K562 (cell line): ENCODE results near the gene EXOSC2. TPM values are rescaled to one million over a fixed set of nuclear protein-coding genes. Genes with fewer than 3 reads are reported as not detected.

Experiments
- ATF7 ChIP-seq: fragments of 450-650 bp; IDR thresholded peaks from 2 replicates; pipeline ENCODE4 v1.7.1; 2014; ENCODE audit warnings: mild to moderate bottlenecking, moderate library complexity
- BRCA1 ChIP-seq, 2 experiments: fragments of 450-650 bp in 1 of 2; sonication (generic) in 1 of 2; formaldehyde crosslinking in 1 of 2; IDR thresholded peaks; 2 replicates each; pipeline versions ENCODE4 v1.5.0 to v1.6.1; 2017 to 2020; ENCODE audit warnings: mild to moderate bottlenecking in 1 of 2, missing genetic modification reagents in 1 of 2
- E2F4 ChIP-seq: sonication (generic); formaldehyde crosslinking; IDR thresholded peaks from 2 replicates; pipeline ENCODE4 v1.8.0; 2022; ENCODE audit warnings: mild to moderate bottlenecking, low read depth, missing genetic modification reagents
- ELF2 ChIP-seq: fragments of 250-450 bp; sonication (Bioruptor Pico); IDR thresholded peaks from 2 replicates; pipeline ENCODE4 v1.5.0; 2021; ENCODE audit warnings: mild to moderate bottlenecking
- GABPB1 ChIP-seq: sonication (generic); formaldehyde crosslinking; IDR thresholded peaks from 2 replicates; pipeline ENCODE4 v1.8.0; 2022; ENCODE audit warnings: mild to moderate bottlenecking, missing genetic modification reagents
- LARP7 ChIP-seq: fragments of 450-650 bp; IDR thresholded peaks from 2 replicates; pipeline ENCODE4 v1.6.1; 2016
- PHB2 ChIP-seq: fragments of 450-650 bp; IDR thresholded peaks from 2 replicates; pipeline ENCODE4 v1.6.1; 2017; ENCODE audit warnings: low read depth
- POLR3G ChIP-seq: IDR thresholded peaks from 2 replicates; pipeline ENCODE4 v1.6.1; 2011; ENCODE audit not compliant: insufficient read length, insufficient replicate concordance; ENCODE audit errors: extremely low read depth
- RB1 ChIP-seq: fragments of 450-650 bp; IDR thresholded peaks from 2 replicates; pipeline ENCODE4 v1.6.1; 2017; ENCODE audit warnings: low read depth, mild to moderate bottlenecking
- SMAD1 ChIP-seq: fragments of 150-350 bp; IDR thresholded peaks from 2 replicates; pipeline ENCODE4 v1.6.1; 2014; ENCODE audit warnings: low read length, low read depth; ENCODE audit not compliant: partially characterized antibody
- SP1 ChIP-seq: sonication (generic); formaldehyde crosslinking; IDR thresholded peaks from 2 replicates; pipeline ENCODE4 v1.8.1; 2022; ENCODE audit warnings: mild to moderate bottlenecking, missing genetic modification reagents
- SRF ChIP-seq, 2 experiments: fragments of 250-450, 450-650 bp in 1 of 2; sonication (Bioruptor Pico) in 1 of 2; sonication (generic) in 1 of 2; formaldehyde crosslinking; IDR thresholded peaks; 2 replicates each; pipeline versions ENCODE4 v1.5.0 to v1.5.1; 2020 to 2022; ENCODE audit warnings: mild to moderate bottlenecking in 1 of 2, missing genetic modification reagents in 1 of 2
- SRSF3 ChIP-seq: fragments of 200-400 bp; formaldehyde crosslinking; IDR thresholded peaks from 2 replicates; pipeline ENCODE4 v1.6.1; 2016; ENCODE audit warnings: mild to moderate bottlenecking, low read length, moderate library complexity; ENCODE audit not compliant: insufficient read depth
- TBL1XR1 ChIP-seq, 2 experiments: IDR thresholded peaks; 2 replicates each; pipeline ENCODE4 v1.6.1; 2012; ENCODE audit warnings: improper control_type of control experiment in 2 of 2, low read length in 2 of 2, mild to moderate bottlenecking in 1 of 2
- TFAP4 ChIP-seq: sonication (generic); formaldehyde crosslinking; IDR thresholded peaks from 2 replicates; pipeline ENCODE4 v1.8.0; 2022; ENCODE audit warnings: missing genetic modification reagents, mild to moderate bottlenecking, moderate library complexity, borderline replicate concordance
- TOE1 ChIP-seq, 2 experiments: fragments of 450-650 bp in 1 of 2; sonication (generic) in 1 of 2; formaldehyde crosslinking in 1 of 2; IDR thresholded peaks; 2 replicates each; pipeline versions ENCODE4 v1.7.1 to v1.8.0; 2016 to 2022; ENCODE audit warnings: borderline replicate concordance in 2 of 2, mild to moderate bottlenecking in 2 of 2, antibody characterized with exemption in 1 of 2, inconsistent platforms in 1 of 2, low read depth in 1 of 2, missing genetic modification reagents in 1 of 2, moderate library complexity in 1 of 2
- ZBTB1 ChIP-seq: sonication (generic); formaldehyde crosslinking; IDR thresholded peaks from 2 replicates; pipeline ENCODE4 v1.8.1; 2023; ENCODE audit warnings: missing genetic modification reagents, low read depth, mild to moderate bottlenecking, borderline replicate concordance
- ZBTB17 ChIP-seq: fragments of 450-650 bp; formaldehyde crosslinking; IDR thresholded peaks from 2 replicates; pipeline ENCODE4 v1.4.0; 2020; ENCODE audit warnings: mild to moderate bottlenecking
- ZBTB8A ChIP-seq: fragments of 450-650 bp; IDR thresholded peaks from 2 replicates; pipeline ENCODE4 v1.6.1; 2018; ENCODE audit warnings: mild to moderate bottlenecking, moderate library complexity; ENCODE audit not compliant: partially characterized antibody
- ZFX ChIP-seq: sonication (generic); formaldehyde crosslinking; IDR thresholded peaks from 2 replicates; pipeline ENCODE4 v1.8.0; 2022; ENCODE audit warnings: mild to moderate bottlenecking, missing genetic modification reagents, moderate library complexity
- ZNF436 ChIP-seq: fragments of 250-450, 450-650 bp; sonication (Bioruptor Pico); formaldehyde crosslinking; IDR thresholded peaks from 2 replicates; pipeline ENCODE4 v1.7.0; 2020; ENCODE audit warnings: mild to moderate bottlenecking
- polyA plus RNA-seq, 8 experiments: library from polyadenylated mRNA; depleted of rRNA in 4 of 8; stranded (reverse) in 5 of 8; unstranded in 3 of 8; fragments of >200 nt; fragmentation: Nextera tagmentation in 2 of 8; fragmentation: Illumina TruSeq in 1 of 8; extraction: Ambion mirVana in 2 of 8; extraction: Trizol in 1 of 8; gene quantifications; 2 replicates each; pipeline versions ENCODE4 v1.2.1 to v1.2.3, GENCODE V29; 2011 to 2014; ENCODE audit warnings: inconsistent platforms in 1 of 8, missing spikeins in 1 of 8
- total RNA-seq, 7 experiments: library from RNA; depleted of rRNA in 6 of 7; stranded (reverse); fragments of >200 nt in 6 of 7; fragmentation: Illumina TruSeq in 2 of 7; extraction: Trizol in 2 of 7; gene quantifications; 2 replicates each; pipeline versions ENCODE4 v1.2.1 to v1.2.3, GENCODE V29; 2011 to 2021; ENCODE audit warnings: low replicate concordance in 1 of 7

Gene EXOSC2
- total and polyA plus RNA-seq, 9 of the 15 experiments (the other 6 are each of a cell fraction or from before 2014, with no cell fraction given): 46.0 to 101 (median 77.6) TPM

- TF ChIP-seq TFAP4: peak; percentile 68; the same call in 1 of the 2 replicates
- TF ChIP-seq SRSF3: no peak
- TF ChIP-seq BRCA1 (IDR thresholded peaks at IDR 0.05): no peak
- TF ChIP-seq BRCA1 (CRISPR knock-in tag; IDR thresholded peaks at IDR 0.05): no peak
- TF ChIP-seq RB1: peak; percentile 94
- TF ChIP-seq PHB2: no peak
- peak; percentile 78 for TF ChIP-seq SMAD1
- TF ChIP-seq ZBTB8A: no peak
- TF ChIP-seq LARP7: peak; percentile 64; the same call in 1 of the 2 replicates
- TF ChIP-seq ZBTB1 (CRISPR knock-in tag): peak; percentile 55; the same call in 1 of the 2 replicates
- TF ChIP-seq POLR3G: no peak
- TF ChIP-seq ZFX (CRISPR knock-in tag): peak; percentile 88
- TF ChIP-seq ZNF436: no peak
- TF ChIP-seq GABPB1 (CRISPR knock-in tag): peak; percentile 47; the same call in 1 of the 2 replicates
- TF ChIP-seq SRF (CRISPR knock-in tag; IDR thresholded peaks at IDR 0.05): no peak
- no peak for TF ChIP-seq ZBTB17 (CRISPR knock-in tag)
- no peak for TF ChIP-seq TBL1XR1 (IDR thresholded peaks at IDR 0.05; ENCODE audit: low read length in 2 of 2)
- TF ChIP-seq SP1 (CRISPR knock-in tag): peak; percentile 62
- TF ChIP-seq E2F4 (CRISPR knock-in tag): peak; percentile 77; the same call in 1 of the 2 replicates
- peak; percentile 62 for TF ChIP-seq ATF7
- TF ChIP-seq TOE1 (IDR thresholded peaks at IDR 0.05; ENCODE audit: borderline replicate concordance): no peak; the same call in 1 of the 2 replicates
- 0 out of 2 replicates have a peak, but pooled peaks have one; percentile 76 for TF ChIP-seq TOE1 (CRISPR knock-in tag; IDR thresholded peaks at IDR 0.05; ENCODE audit: borderline replicate concordance, low read depth)
- no peak for TF ChIP-seq ELF2 (CRISPR knock-in tag)
Measured at GRCh38 chr9:130693426-130694191, at the start of gene EXOSC2 (continued).
